ENCODE results near the gene SLC22A5. TPM values are rescaled to one million over a fixed set of nuclear protein-coding genes. Genes with fewer than 3 reads are reported as not detected.

Gene SLC22A5
- 100 to 1,000 TPM in 1 of 4 donors, 10 to 100 TPM in 3; 34.6 to 129 (median 67.8) TPM for total RNA-seq

- WGBS, 2 donors (ENCODE audit: low coverage in 1 of 2): 0% methylated on average over 24 of the region's 83 CpGs; no CpG with 5 or more reads in 1 of the 2 donors
- Histone ChIP-seq H3K4me1 (peaks cover 5 to 43% (median 37%) of the 10 kb centered on the region in 4 donors), H3K36me3 (no peaks in the 10 kb centered on the region), H3K9me3 (no peaks in the 10 kb centered on the region), H3K4me3 (peak within 1 kb of the TSS; percentile 57 to 70 (median 64)), H3K27ac (peak within 1 kb of the TSS; percentile 87 to 93 (median 90)), H3K27me3 (no peaks in the 10 kb centered on the region)
- peak; percentile 82 for TF ChIP-seq POLR2A (IDR thresholded peaks at IDR 0.05)
- peak; percentile 43 to 91 (median 88) for TF ChIP-seq POLR2AphosphoS5 (IDR thresholded peaks at IDR 0.05)
- no peak for TF ChIP-seq EP300 (IDR thresholded peaks at IDR 0.05; ENCODE audit: low read depth)
- no peak for TF ChIP-seq CTCF (IDR thresholded peaks at IDR 0.05)
- in situ Hi-C loops (cut with MboI; ENCODE audit: low pct_ligation_motif_present in 1 of 4, low pct_unique_long_range_greater_than_20kb in 1 of 4, low sequenced_read_pairs in 3 of 4): no loop called here
- intact Hi-C loops (cut with DNase I; ENCODE audit: low total_unique reads): no loop called here
- peak; percentile 88 for DNase-seq
These were observed at the start of gene SLC22A5 for GRCh38 chr5:132369474-132370180. Gene SLC22A5 (plus strand): TSS chr5:132369710. CDS start chr5:132369973, 263 bp downstream.

GRCh38 chr5:132319975-132320374 is 49.5 kb upstream of the SLC22A5 start:
- intact Hi-C loops (cut with DNase I; ENCODE audit: low total_unique reads) (no loop called here), in situ Hi-C loops (cut with MboI; ENCODE audit: low pct_ligation_motif_present in 1 of 4, low pct_unique_long_range_greater_than_20kb in 1 of 4, low sequenced_read_pairs in 3 of 4) (no loop called here)
- H3K4me1 ChIP-seq: peaks cover 0 to 5% (median 0%) of the 10 kb centered on the region in 4 donors
- H3K27ac ChIP-seq: no peak overlapping the region
- H3K36me3 ChIP-seq: no peaks in the 10 kb centered on the region
- H3K27me3 ChIP-seq: no peaks in the 10 kb centered on the region
- DNase-seq: no peak
- TF ChIP-seq POLR2AphosphoS5 (IDR thresholded peaks at IDR 0.05) (no peak), CTCF (IDR thresholded peaks at IDR 0.05) (no peak), POLR2A (IDR thresholded peaks at IDR 0.05) (no peak), EP300 (IDR thresholded peaks at IDR 0.05; ENCODE audit: low read depth) (no peak)
- H3K4me3 ChIP-seq: no peak overlapping the region
- WGBS, 2 donors (ENCODE audit: low coverage in 1 of 2): 97% methylated on average over 1 of the region's 1 CpG; no CpG with 5 or more reads in 1 of the 2 donors
- no peaks in the 10 kb centered on the region for H3K9me3 ChIP-seq

- H3K27ac ChIP-seq: no peak overlapping the region
- H3K9me3 ChIP-seq: no peaks in the 10 kb centered on the region
- intact Hi-C loops (cut with DNase I; ENCODE audit: low total_unique reads): no loop called here
- TF ChIP-seq POLR2A (IDR thresholded peaks at IDR 0.05): no peak
- no peak for TF ChIP-seq EP300 (IDR thresholded peaks at IDR 0.05; ENCODE audit: low read depth)
- no peak for TF ChIP-seq CTCF (IDR thresholded peaks at IDR 0.05)
- no peak for TF ChIP-seq POLR2AphosphoS5 (IDR thresholded peaks at IDR 0.05)
- no peaks in the 10 kb centered on the region for H3K27me3 ChIP-seq
- H3K36me3 ChIP-seq: no peaks in the 10 kb centered on the region
- DNase-seq: no peak
- H3K4me3 ChIP-seq: no peak overlapping the region
- 92% methylated on average over 3 of the region's 3 CpGs; no CpG with 5 or more reads in 1 of the 2 donors for WGBS, 2 donors (ENCODE audit: low coverage in 1 of 2)
- H3K4me1 ChIP-seq: peaks cover 0 to 6% (median 4%) of the 10 kb centered on the region in 4 donors
- in situ Hi-C loops (cut with MboI; ENCODE audit: low pct_ligation_motif_present in 1 of 4, low pct_unique_long_range_greater_than_20kb in 1 of 4, low sequenced_read_pairs in 3 of 4): no loop called here
These were observed 48.3 kb upstream of the SLC22A5 start for GRCh38 chr5:132321109-132321721.

- Histone ChIP-seq H3K4me3 (no peak overlapping the region), H3K36me3 (no peaks in the 10 kb centered on the region), H3K27ac (no peak overlapping the region), H3K4me1 (peaks cover 0 to 6% (median 4%) of the 10 kb centered on the region in 4 donors), H3K27me3 (no peaks in the 10 kb centered on the region), H3K9me3 (no peaks in the 10 kb centered on the region)
- intact Hi-C loops (cut with DNase I; ENCODE audit: low total_unique reads) (no loop called here), in situ Hi-C loops (cut with MboI; ENCODE audit: low pct_ligation_motif_present in 1 of 4, low pct_unique_long_range_greater_than_20kb in 1 of 4, low sequenced_read_pairs in 3 of 4) (no loop called here)
- TF ChIP-seq EP300 (IDR thresholded peaks at IDR 0.05; ENCODE audit: low read depth): no peak
- no peak for TF ChIP-seq CTCF (IDR thresholded peaks at IDR 0.05)
- TF ChIP-seq POLR2A (IDR thresholded peaks at IDR 0.05): no peak
- TF ChIP-seq POLR2AphosphoS5 (IDR thresholded peaks at IDR 0.05): no peak
- no peak for DNase-seq
- WGBS, 2 donors (ENCODE audit: low coverage in 1 of 2): 80% methylated on average over 11 of the region's 11 CpGs; no CpG with 5 or more reads in 1 of the 2 donors
These were observed 47.2 kb upstream of the SLC22A5 start for GRCh38 chr5:132322266-132322665.
